K562 (cell line): ENCODE data around the gene SASH3. TPM values are rescaled to one million over a fixed set of nuclear protein-coding genes. Genes with fewer than 3 reads are reported as not detected.

ENCODE experiments used
- ASH1L ChIP-seq: fragments of 450-650 bp; IDR thresholded peaks from 2 replicates; pipeline ENCODE4 v1.6.1; 2018; ENCODE audit warnings: borderline replicate concordance, mild to moderate bottlenecking, low read depth; ENCODE audit not compliant: partially characterized antibody
- DPF2 ChIP-seq: fragments of 450-650 bp; IDR thresholded peaks from 2 replicates; pipeline ENCODE4 v1.6.1; 2016
- HCFC1 ChIP-seq: IDR thresholded peaks from 2 replicates; pipeline ENCODE4 v1.6.1; 2012; ENCODE audit warnings: low read depth, low read length, improper control_type of control experiment
- HDAC3 ChIP-seq: fragments of 450-650 bp; IDR thresholded peaks from 2 replicates; pipeline ENCODE4 v1.6.1; 2018; ENCODE audit warnings: borderline replicate concordance, mild to moderate bottlenecking, moderate library complexity; ENCODE audit not compliant: partially characterized antibody
- KDM4B ChIP-seq, 2 experiments: fragments of 450-650 bp in 1 of 2; sonication (generic) in 1 of 2; IDR thresholded peaks; 2 replicates each; pipeline ENCODE4 v1.6.1; 2016 to 2017; ENCODE audit warnings: borderline replicate concordance in 2 of 2, antibody characterized with exemption in 1 of 2, low read depth in 1 of 2, mild to moderate bottlenecking in 1 of 2
- NKRF ChIP-seq: fragments of 450-650 bp; IDR thresholded peaks from 2 replicates; pipeline ENCODE4 v1.6.1; 2016; ENCODE audit warnings: borderline replicate concordance
- NR2C1 ChIP-seq, 2 experiments: fragments of 450-650 bp; IDR thresholded peaks; 2 replicates each; pipeline ENCODE4 v1.6.1; 2017; ENCODE audit warnings: mild to moderate bottlenecking in 2 of 2, antibody characterized with exemption in 1 of 2, inconsistent platforms in 1 of 2, missing compliant biosample characterization in 1 of 2, missing genetic modification characterization in 1 of 2
- PML ChIP-seq: IDR thresholded peaks from 2 replicates; pipeline ENCODE4 v1.6.1; 2012; ENCODE audit warnings: low read length, inconsistent platforms
- PURB ChIP-seq: sonication (generic); formaldehyde crosslinking; IDR thresholded peaks from 2 replicates; pipeline ENCODE4 v1.9.0; 2021; ENCODE audit warnings: low read depth, mild to moderate bottlenecking, missing genetic modification reagents
- RERE ChIP-seq: sonication (generic); formaldehyde crosslinking; IDR thresholded peaks from 2 replicates; pipeline ENCODE4 v1.8.0; 2023; ENCODE audit warnings: missing genetic modification reagents, mild to moderate bottlenecking, borderline replicate concordance
- RNF2 ChIP-seq: sonication (generic); IDR thresholded peaks from 2 replicates; pipeline ENCODE4 v1.6.1; 2016
- SMARCE1 ChIP-seq: fragments of 450-650 bp; IDR thresholded peaks from 2 replicates; pipeline ENCODE4 v1.7.1; 2016; ENCODE audit warnings: mild to moderate bottlenecking
- SRF ChIP-seq, 2 experiments: fragments of 250-450, 450-650 bp in 1 of 2; sonication (Bioruptor Pico) in 1 of 2; sonication (generic) in 1 of 2; formaldehyde crosslinking; IDR thresholded peaks; 2 replicates each; pipeline versions ENCODE4 v1.5.0 to v1.5.1; 2020 to 2022; ENCODE audit warnings: mild to moderate bottlenecking in 1 of 2, missing genetic modification reagents in 1 of 2
- TBL1XR1 ChIP-seq, 2 experiments: IDR thresholded peaks; 2 replicates each; pipeline ENCODE4 v1.6.1; 2012; ENCODE audit warnings: improper control_type of control experiment in 2 of 2, low read length in 2 of 2, mild to moderate bottlenecking in 1 of 2
- TCF3 ChIP-seq: sonication (generic); formaldehyde crosslinking; IDR thresholded peaks from 2 replicates; pipeline ENCODE4 v1.4.0; 2020; ENCODE audit warnings: mild to moderate bottlenecking, missing genetic modification reagents
- XRCC3 ChIP-seq: fragments of 450-650 bp; IDR thresholded peaks from 2 replicates; pipeline ENCODE4 v1.6.1; 2017; ENCODE audit warnings: mild to moderate bottlenecking, moderate library complexity
- ZNF197 ChIP-seq: fragments of 200-800 bp; sonication (Bioruptor generic); IDR thresholded peaks from 2 replicates; pipeline ENCODE4 v1.6.1; 2016; ENCODE audit warnings: low read depth, missing genetic modification characterization, missing compliant biosample characterization
- ZNF277 ChIP-seq: fragments of 250-450 bp; sonication (Bioruptor Pico); IDR thresholded peaks from 2 replicates; pipeline ENCODE4 v1.8.0; 2022; ENCODE audit warnings: inconsistent platforms, mild to moderate bottlenecking, moderate library complexity, borderline replicate concordance
- polyA plus RNA-seq, 8 experiments: library from polyadenylated mRNA; depleted of rRNA in 4 of 8; stranded (reverse) in 5 of 8; unstranded in 3 of 8; fragments of >200 nt; fragmentation: Nextera tagmentation in 2 of 8; fragmentation: Illumina TruSeq in 1 of 8; extraction: Ambion mirVana in 2 of 8; extraction: Trizol in 1 of 8; gene quantifications; 2 replicates each; pipeline versions ENCODE4 v1.2.1 to v1.2.3, GENCODE V29; 2011 to 2014; ENCODE audit warnings: inconsistent platforms in 1 of 8, missing spikeins in 1 of 8
- total RNA-seq, 7 experiments: library from RNA; depleted of rRNA in 6 of 7; stranded (reverse); fragments of >200 nt in 6 of 7; fragmentation: Illumina TruSeq in 2 of 7; extraction: Trizol in 2 of 7; gene quantifications; 2 replicates each; pipeline versions ENCODE4 v1.2.1 to v1.2.3, GENCODE V29; 2011 to 2021; ENCODE audit warnings: low replicate concordance in 1 of 7
- TF ChIP-seq, protein P1 (sequence below): sonication (generic); formaldehyde crosslinking; IDR thresholded peaks from 2 replicates; pipeline ENCODE4 v1.5.0; 2020; ENCODE audit warnings: missing genetic modification reagents

Gene SASH3
- total and polyA plus RNA-seq, 9 of the 15 experiments (the other 6 are each of a cell fraction or from before 2014, with no cell fraction given): 0.03 to 0.72 (median 0.08) TPM

DNA sequence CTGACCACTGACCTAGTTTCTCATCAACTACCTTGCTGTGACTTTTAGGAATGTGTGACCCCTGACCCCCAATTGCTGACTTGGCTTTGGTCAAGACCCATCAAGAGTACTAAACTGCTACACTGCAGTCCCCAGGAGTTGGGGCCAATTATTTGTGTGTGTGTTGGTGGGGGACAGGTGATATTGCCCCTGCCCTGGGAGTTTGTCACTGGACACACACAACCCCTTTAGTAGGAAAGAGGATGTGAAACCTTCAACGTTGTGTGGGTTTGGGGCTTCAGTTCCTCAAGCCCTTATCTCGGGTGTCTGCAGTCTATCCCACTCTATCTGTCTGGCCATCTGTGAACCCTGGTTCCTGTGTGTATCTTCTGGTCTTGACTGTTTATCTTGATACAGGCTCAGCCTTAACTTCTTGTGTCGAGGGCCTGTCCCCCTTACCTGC lies 6.5 kb downstream of the SASH3 start (continued):
- TF ChIP-seq DPF2: peak; percentile 74
- TF ChIP-seq ZNF197 (CRISPR knock-in tag): 0 out of 2 replicates have a peak, but pooled peaks have one; percentile 26
- peak in 1 of 2 experiments; percentile 56; a peak in 1 of 4 replicates for TF ChIP-seq TBL1XR1 (IDR thresholded peaks at IDR 0.05; ENCODE audit: low read length in 2 of 2)
- peak; percentile 34; the same call in 1 of the 2 replicates for TF ChIP-seq RNF2
- TF ChIP-seq, protein P1, sequence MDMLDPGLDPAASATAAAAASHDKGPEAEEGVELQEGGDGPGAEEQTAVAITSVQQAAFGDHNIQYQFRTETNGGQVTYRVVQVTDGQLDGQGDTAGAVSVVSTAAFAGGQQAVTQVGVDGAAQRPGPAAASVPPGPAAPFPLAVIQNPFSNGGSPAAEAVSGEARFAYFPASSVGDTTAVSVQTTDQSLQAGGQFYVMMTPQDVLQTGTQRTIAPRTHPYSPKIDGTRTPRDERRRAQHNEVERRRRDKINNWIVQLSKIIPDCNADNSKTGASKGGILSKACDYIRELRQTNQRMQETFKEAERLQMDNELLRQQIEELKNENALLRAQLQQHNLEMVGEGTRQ: no peak
- no peak for TF ChIP-seq HCFC1
- TF ChIP-seq SRF (CRISPR knock-in tag; IDR thresholded peaks at IDR 0.05): no peak
- no peak for TF ChIP-seq PURB
- no peak for TF ChIP-seq XRCC3
- TF ChIP-seq SMARCE1: peak; percentile 82; the same call in 1 of the 2 replicates
- peak; percentile 50; the same call in 1 of the 2 replicates for TF ChIP-seq PML
- peak; percentile 35 for TF ChIP-seq HDAC3
- peak; percentile 69 for TF ChIP-seq TCF3
- TF ChIP-seq ASH1L: no peak
- 0 out of 2 replicates have a peak, but pooled peaks have one; percentile 25 for TF ChIP-seq NR2C1 (IDR thresholded peaks at IDR 0.05)
- peak; percentile 72 for TF ChIP-seq NR2C1 (tag; IDR thresholded peaks at IDR 0.05)
- TF ChIP-seq ZNF277: no peak
- TF ChIP-seq NKRF: no peak
- TF ChIP-seq RERE (CRISPR knock-in tag): no peak
- TF ChIP-seq KDM4B (IDR thresholded peaks at IDR 0.05; ENCODE audit: borderline replicate concordance in 2 of 2, low read depth in 1 of 2): no peak
